NCI-H1417 (cell line): ENCODE data around the gene IQCM.
A peak's percentile ranks its signal among the peaks of the same experiment; 100 is the strongest.

Experiments
- DNase-seq, 3 experiments: peaks; one replicate each; lab custom pipeline; 2025; lab: John Stamatoyannopoulos, UW

The IQCM gene, protein sequence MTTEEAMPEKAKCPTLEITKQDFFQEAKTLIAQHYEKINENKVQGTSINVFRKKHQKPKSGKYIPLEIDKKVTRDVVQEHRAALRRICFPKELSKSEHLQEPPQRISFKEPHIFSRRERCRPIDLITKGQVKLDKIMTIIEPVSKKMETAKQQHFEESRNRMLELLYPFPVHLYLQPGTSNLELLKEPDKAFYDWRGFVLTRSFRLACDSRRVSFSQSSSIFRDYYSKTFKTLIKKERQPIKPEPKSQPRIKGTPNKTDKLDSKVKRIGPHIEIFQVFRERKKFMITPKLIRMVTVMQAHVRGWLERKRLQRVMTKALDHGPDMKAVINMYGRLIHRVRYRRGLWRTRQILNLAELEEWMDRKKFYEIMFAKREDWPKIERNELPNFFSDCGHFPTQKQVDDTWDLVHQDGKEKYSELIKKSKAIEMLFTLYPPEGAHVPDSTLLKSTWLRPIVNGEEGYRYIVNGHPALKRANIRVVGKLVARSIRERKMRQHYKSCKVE

DNA sequence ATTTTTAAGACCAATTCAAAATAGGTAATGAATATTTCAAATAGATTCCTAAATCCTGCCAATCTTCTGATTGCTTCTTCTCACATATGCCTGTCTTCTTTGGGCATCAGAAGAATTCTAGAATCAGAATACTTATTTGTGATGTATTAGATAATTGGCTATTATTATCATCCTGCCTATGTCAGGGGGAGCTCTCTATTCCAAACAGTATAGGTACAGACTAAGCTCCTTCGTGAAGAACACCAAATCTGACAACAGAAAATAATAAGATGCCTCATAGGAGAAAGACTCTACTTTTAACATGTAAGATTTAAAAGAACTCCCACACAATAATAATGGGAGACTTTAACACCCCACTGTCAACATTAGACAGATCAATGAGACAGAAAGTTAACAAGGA, at the start of gene IQCM:
Gene IQCM, minus strand, starts transcription at position 101 of the 400 bp plus-strand sequence. CDS start 73,152 bp downstream, outside the sequence.
- DNase-seq: no peak

DNA sequence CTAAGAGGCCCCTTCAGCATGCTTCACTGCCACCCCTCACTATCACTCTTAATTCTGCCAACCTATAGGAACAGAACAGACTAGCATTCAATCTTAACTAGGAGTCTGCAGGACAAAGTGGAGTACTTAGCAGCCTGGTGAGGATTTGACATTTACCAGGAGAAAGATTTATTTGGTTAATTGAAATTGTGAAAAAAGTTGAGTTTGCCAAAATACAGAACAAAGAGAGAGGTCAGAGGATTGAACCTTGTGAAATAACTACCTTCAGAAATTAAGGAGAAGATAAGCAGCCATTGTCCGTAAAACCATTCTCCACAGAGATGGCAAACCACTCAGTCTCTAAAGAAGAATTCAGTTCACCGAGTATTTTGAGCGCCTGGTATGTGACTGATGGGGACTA, 41.8 kb upstream of the IQCM start:
- no peak for DNase-seq

DNA sequence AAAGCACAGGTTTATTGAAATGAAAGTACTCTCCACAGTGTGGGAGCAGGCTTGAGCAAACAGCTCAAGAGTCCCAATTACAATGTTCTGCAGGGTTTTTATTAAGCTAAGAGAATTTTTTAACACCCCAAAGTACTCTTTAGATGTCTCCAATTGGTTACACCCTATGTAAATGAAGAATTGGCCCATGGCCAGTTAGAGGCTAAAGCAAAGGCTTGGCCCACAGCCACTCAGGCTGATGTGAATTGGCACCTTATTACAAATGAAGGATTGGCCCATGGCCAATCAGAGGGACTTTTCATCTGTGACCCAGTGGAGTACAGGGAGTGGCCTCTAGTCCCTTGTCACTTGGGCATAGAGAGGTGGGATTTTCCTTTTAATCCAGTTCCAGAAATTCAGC, 30.1 kb upstream of the IQCM start:
- peak; percentile 35 to 74 (median 41) for DNase-seq

DNA sequence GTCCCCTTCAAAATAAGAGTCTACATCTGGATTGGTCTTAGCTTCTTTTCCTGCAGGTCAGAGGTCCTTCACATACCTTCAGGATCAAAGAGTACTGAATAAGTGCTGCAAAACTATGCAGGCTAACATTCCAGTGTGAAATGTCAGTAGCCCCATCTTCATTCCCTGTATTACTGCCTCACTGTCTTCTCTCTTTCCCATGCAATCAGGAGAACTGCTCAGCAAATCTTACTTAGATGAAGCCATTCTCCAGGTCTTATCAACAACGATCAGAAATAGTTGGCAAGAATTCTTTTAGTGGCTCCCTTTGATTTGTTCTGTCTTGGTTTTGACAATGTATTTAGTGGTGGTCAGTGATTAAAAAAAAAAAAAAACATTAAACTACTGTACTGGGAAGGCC, 26.0 kb upstream of the IQCM start:
- DNase-seq: no peak

DNA sequence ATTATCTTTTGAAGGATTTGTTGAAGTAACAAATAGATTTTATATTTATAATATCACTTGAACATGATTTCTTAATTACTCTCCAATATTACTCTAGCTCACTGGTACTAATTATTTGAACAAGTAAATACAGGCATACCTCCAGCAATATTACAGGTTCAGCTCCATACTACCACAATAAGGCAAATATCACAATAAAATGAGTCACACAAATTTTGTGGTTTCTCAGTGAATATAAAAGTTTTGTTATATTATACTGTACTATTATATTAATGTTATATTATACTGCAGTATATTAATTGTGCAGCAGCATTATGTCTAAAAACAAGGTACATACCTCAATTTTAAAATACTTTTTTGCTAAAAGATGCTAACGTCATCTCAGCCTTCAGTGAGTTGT, 22.4 kb upstream of the IQCM start:
- no peak for DNase-seq

DNA sequence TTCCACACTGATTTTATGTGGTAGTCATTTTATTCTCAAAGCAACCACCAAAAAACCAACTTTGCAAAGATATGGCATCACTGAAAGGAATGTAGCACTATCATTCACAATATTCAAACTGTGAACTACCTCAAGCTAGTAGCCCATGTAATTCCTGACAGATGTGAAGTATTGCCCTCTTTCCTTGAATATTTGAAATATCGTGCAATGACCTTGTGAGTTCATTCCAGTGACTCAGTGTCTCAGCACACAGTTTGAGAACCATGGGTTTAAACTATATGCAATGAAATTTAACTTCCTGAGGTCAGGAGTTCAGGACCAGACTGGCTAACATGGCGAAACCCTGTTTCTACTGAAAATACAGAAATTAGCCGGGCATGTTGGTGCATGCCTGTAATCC, 20.9 kb upstream of the IQCM start:
- DNase-seq: no peak

DNA sequence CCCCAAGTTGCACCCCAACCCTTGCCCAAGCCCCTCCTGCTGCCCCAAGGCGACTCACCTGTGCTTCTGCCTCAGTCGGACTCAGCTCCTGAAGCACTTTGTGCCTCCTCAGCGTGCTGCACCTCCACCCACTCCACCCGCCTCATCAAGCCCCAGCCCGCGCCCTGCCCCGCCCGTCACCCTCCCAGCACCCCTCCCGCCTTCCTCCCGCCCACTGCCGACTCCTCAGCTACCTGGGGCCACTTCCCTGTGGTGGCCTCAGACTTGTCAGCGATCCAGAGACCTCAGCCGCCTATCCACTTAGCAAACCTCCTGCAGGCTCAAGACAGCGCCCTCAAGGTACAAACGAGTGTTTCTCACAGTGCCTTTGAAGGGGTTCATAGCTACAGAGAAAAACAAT, 19.6 kb upstream of the IQCM start:
- no peak for DNase-seq

DNA sequence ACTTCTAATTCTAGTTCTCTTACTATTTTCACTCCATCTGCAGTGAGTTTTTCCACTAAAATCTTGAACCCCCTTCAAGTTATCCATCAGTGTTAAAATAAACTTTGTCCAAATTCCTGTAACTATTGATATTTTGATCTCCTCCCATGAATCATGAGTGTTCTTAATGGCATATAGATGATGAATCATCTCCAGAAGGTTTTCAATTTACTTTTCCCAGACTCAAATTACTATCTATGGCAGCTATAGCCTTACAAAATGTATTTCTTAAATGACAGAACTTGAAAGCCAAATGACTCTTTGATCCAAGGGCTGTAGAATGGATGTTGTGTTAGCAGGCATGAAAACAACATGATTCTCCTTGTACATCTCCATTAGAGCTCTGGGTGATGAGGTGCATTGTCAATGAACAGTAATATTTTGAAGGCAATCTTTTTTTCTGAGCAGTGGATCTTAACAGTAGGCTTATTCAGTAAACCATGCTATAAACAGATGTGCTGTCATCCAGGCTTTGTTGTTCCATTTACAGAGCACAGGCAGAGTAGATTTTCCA, 16.1 kb upstream of the IQCM start:
- DNase-seq: peak in 1 of 3 experiments; percentile 19

DNA sequence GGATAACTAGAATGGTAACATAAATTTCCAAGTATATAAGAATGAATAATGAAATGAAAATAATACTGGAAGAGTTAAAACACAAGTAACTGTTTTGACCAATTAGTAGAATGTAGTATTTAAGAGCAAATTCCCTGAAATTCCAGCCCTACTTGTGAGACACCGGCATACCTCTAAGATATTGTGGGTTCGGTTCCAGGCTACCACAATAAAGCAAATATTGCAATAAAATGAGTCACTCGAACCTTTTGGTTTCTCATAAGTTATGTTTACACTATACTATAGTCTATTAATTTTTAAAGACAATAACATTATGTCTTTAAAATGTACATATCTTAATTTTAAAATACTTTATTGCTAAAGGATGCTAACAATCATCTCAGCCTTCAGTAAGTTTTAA, 15.2 kb upstream of the IQCM start:
- DNase-seq: no peak

DNA sequence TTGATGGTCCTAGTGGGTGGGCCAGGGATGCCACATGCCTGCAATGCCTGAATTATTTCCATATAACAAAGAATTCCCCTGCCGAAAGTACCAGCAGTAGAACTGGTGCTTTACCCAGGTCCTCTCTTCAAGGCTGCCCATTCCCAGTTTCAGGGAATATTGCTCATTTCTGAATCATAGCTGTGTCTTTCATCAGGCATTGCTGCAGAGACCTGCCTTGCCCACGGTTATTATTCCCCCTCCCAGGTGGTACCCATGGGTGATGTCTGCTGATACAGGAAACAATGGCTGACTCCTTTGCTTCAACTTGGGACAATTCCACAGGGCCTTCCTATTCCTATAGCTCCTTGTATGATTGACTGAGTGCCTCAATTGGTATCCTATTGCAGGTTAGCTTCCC, 9.7 kb upstream of the IQCM start:
- no peak for DNase-seq

DNA sequence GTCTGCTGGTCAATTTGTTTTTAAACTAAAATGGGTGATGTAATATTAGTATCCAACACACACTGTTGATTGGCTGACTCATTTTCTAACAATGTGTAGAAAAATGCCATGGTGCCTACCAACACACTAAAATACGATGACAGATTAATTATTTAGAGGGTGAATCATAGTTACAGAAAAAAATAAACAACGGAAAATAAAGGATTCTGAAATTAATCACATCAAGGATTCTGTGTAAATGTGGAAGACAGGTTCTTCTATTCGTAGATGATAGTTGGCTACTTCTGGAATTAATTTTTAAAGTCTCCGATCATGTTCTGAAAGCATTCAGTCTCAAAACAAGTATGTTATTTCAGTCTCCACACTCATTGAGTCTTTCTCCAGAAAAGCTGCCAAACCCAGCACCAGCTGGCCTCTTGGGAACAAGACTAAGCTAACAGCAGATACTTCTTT, 8.2 kb upstream of the IQCM start:
- DNase-seq: no peak

DNA sequence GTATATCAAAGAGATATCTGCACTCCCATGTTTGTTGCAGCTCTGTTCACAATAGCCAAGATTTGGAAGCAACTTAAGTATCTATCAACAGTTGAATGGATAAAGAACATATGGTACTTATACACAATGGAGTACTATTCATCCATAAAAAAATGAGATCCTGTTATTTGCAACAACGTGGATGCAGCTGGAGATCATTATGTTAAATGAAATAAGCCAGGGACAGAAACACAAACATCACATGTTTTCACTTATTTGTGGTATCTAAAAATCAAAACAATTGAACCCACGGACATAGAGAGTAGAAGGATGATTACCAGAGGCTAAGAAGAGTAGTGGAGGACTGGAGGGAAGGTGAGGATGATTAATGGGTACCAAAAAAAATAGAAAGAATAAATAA, 14.2 kb downstream of the IQCM start:
- DNase-seq: no peak

DNA sequence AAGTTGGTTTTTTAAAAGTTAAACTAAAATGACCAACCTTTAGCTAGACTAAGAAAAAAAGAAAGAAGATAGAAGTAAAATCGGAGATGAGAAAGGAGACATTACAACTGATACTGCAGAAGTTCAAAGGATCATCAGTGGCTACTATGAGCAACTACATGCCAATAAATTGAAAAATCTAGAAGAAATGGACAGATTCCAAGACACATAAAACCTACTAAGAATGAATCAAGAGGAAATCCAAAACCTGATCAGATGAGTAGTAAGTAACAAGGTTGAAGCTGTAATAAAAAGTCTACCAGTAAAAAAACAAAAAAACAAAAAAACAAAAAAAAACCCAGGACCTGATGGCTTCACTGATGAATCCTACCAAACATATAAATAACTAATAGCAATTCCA, 16.1 kb downstream of the IQCM start:
- DNase-seq: no peak

DNA sequence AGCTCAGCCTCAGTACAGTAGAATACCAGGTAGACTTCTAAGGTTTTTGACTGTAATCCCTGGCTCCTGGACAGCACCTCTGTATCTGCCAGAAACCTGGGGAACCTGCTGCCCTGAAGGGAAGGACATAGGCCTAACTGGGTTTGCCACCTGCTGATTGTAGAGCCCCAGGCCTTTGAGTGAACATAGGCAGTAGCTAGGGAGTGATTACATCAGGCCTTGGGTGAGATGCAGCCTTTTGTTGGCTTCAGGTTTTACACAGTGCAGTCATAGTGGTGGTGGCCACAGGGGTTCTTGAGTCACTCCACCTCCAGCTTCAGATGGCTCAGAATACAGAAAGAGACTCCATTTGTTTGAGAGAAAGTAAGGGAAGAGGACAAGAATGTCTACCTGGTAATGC, 19.3 kb downstream of the IQCM start:
- no peak for DNase-seq

DNA sequence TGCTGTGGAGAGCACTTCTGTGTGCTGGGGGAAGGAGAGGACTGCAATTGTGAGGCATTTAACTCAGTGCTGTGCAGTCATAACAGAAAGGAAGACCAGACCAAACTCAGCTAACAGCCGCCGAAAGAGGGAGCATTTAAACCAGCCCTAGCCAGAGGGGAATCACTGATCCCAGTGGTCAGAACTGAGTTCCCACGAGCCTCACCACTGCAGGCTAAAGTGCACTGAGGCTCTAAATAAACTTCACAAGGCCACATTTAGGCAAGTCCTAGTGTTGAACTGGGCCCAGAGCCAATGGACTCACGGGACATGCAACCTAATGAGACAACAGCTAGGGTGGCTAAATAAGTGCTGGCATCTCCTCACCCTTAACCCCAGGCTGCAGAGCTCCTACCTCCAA, 20.4 kb downstream of the IQCM start:
- no peak for DNase-seq

DNA sequence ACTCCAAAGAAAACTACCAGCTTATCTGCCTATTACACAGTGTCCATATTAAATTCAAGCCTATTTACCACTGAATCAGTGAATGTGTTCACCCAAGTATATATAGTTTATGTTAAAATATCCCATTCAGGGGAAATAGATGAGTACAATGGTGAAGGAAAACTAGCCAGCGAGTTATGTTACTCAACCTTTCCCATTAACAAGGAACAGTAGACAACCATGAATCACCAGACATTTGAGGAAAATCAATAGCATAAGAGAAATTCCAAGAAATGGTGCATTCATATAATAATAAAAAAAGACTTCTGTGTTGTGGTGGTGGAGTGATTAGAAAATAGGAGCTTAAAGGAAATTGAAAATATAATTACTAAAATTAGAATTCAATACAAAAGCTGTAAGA, 21.3 kb downstream of the IQCM start:
- no peak for DNase-seq

DNA sequence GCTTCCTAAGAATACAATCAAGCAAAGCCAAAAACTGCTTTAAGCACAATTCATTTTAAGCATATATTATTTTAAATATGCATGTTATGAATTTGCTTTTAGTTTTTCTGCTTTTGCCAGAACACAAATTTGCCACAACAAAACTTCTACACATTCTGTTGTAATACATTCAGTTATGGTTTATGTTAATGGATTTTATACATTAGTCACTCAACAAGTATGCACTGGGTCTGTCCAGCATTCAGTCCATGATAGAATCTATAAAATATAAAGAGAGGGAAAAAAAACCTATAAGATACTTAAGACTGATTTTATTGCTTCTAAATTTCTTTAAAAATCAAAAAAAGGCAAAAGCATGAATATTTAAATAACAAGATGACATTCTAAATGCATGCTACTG, 22.2 kb downstream of the IQCM start:
- DNase-seq: no peak

DNA sequence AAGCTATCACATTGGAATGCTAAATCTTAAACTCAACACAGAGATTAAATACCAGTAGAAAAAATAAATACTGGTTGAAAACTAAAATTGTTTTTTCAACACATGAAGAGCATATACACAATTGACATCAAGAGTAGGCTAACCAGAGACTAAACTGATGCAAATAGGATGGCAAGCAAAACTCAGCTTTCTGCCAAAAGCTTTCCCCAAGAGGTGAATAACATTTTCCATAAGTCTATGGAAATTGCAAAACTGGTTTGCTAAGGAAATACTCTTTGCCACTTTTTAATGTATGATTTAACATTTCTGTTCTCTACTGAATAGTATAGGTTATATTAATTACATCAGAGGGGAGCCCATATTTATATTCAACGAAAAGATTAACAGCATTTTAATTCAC, 23.8 kb downstream of the IQCM start:
- DNase-seq: no peak

DNA sequence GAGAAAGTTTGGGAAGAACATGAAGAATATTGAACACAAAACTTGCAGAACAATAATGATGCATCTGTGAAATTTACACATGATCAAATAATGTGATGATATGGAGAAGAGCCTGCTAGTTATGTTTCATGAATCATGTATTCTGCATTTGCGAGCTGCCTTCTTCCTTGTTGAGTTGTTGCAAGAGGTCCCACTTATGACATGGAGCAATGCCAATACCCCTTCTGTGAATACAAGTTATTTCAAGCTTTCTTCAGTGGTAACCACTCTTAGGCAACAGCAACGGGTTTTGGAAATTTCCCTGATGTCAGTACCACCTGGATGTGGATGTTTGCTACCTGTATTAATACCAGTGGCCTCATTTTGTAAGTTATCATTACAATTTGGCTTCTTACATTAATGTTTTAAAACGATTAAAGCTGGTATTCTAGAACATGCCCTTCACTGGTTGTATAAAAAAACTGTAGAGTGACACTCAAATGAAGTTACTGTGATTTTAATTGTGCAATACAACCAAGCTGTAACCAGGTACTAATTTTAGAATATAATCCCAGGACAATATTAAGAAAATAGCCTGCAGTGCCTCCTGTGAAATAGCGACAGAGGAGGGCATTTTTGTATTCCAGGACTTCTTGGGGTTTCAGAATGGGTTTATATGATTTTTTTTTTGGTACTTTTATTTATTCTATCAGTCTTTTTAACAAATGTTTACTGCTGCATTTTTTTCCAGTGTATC, 25.3 kb downstream of the IQCM start:
- DNase-seq: no peak

DNA sequence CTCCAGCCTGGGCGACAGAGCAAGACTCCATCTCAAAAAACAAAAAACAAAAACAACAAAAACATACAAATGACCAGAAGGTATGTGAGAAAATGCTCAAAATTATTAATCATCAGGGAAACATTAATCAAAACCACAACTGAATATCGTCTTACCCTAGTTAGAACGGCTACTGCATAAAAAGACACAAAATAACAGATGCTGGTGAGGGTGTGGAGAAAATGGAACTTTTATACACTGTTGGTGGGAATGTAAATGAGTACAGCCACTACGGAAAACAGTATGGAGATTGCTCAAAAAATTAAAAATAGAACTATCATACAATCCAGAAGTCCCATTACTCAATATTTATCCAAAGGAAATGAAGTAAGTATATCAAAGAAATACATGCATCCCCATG, 27.3 kb downstream of the IQCM start:
- no peak for DNase-seq

DNA sequence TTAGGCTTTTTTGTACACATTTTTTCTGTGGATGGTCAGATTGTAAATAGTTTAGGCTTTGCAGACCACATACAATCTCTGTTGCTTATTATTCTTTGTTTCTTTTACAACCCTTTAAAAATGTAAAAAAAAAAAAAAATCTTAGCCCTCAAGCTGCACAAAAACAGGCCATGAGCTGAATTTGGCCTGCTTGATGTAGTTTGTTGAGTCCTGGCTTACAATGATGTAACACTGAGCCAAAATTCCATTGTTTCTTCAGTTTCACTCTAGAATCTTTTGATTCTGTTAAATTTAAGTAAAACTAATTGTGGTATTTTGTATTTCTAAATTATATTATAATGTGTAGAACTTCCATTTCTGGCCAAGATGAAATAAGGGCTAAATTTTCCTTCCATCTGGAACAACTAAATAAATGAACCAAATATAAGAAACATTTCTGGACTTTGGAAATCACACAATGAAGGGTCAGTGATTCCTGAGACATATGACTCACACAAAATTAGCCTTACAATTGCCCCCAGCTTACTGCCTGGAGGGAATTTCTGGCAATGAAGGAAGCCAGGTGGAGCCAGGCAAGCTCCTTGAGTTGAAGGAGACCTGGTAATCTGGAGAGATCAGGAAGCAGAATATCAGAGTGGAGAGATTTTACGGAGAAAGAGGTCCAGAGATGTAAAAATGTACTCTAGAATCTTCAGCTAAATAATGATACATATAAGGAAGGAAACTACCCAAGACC, 29.8 kb downstream of the IQCM start:
- DNase-seq: no peak

DNA sequence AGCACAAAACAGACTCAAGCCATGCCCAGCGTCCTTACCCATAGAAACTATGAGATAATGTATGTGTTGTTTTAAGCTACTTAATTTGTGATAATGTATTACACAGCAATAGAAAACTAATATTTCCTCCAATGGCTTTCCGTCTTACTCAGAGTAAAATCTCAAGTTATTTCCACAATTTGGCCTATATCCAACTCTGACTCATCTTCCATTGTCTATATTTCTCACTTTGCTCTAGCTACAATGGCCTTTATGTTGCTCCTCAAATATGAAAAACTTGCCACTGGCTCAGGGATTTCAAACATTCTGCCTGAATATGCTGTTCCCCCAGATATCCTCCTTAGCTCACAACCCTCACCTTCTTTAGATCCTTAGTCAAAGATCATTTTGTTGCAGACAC, 31.6 kb downstream of the IQCM start:
- DNase-seq: no peak
